HG03064 (cell line): Measurements from ENCODE around the gene CALHM1.

Source experiments
- ATAC-seq: cut with Tn5 transposase; IDR thresholded peaks from one replicate; pipeline ENCODE4 v1.9.1; 2021; ENCODE audit warnings: low read depth; ENCODE audit not compliant: unreplicated experiment

The CALHM1 gene

DNA sequence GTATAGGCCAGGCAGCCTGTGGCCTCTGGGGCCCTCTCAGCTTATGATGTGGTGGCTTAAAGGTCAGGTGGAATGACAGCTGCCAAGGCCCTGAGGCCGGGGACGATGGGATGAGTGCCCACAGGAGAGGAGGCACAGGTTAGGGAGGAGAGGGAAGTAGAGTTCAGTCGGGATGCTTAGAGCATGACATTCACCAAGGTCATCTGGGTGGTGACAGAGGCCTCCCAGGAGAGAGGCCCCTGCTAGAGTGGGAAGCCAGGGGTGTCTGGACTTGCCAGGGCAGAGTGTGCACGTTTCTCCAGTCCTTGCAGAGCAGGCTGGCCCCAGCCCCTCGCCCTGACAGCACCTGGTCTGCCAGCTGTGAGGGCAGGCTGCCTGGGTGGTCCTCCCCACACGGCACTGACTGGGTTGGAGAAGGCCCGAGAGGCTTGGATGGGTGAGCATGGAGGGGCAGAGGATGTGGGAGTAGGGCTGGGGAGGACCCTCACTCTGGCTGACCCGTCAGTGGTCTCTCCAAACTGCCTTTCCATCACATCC lies 1.5 kb downstream of the CALHM1 start:
- ATAC-seq: no peak

GRCh38 chr10:103456074-103456660 lies 2.5 kb downstream of the CALHM1 start:
- ATAC-seq: no peak

DNA sequence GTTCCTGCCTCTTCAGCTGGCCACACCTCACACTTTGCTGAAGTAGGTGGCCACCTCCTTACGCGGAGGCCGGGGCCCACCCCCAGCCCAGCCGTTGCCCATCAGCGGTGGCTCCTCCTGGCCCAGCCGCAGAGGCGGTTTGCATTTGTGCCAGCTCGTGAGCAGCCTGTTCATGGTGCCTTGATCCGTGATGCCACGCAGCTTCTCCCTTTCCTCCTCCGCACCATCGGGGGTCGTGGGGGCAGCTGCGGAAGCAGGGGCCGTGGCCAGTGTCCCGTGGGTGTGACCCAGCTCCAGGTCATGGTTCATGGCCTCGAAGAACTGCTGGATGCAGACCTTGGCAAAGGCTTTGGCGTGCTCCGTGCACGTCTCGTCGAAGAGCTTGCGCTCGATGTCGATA lies 3.5 kb downstream of the CALHM1 start:
- ATAC-seq: no peak

GRCh38 chr10:103454026-103454425 lies 4.7 kb downstream of the CALHM1 start:
- ATAC-seq: no peak

DNA sequence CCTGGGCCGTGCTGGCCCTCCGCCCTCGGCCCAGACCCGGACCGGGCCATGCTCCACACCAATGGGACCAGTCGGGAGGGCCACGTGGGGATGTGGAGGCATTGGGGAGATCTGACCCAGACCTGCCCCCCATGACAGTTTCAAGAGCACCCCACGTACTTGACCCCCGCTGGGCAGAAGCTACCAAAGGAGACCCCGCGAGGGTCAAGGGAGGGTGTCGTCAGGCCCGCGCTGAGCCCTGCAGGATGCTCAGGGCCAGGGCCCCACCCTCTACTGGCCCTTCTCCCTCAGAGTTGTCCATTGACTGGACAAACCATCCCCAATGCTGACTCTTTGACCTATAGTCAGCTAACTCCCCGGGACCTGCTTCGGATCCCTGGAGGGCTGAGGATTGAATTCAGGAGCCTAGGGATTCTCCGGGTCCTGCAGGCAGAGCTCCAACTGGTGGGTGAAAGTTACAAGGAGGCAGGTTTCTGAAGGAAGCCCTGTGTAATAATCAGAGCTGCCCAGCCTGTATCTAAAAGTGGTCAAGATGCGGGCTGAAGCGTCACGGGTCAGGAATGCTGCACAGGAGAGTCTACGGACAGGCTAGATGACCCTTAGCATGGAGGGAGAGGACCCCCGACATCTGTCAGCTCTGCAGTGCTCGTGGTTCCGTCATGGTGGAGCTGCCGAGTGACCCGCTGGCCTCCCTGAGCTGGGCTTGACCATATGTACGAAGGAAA lies 6.0 kb downstream of the CALHM1 start:
- no peak for ATAC-seq

DNA sequence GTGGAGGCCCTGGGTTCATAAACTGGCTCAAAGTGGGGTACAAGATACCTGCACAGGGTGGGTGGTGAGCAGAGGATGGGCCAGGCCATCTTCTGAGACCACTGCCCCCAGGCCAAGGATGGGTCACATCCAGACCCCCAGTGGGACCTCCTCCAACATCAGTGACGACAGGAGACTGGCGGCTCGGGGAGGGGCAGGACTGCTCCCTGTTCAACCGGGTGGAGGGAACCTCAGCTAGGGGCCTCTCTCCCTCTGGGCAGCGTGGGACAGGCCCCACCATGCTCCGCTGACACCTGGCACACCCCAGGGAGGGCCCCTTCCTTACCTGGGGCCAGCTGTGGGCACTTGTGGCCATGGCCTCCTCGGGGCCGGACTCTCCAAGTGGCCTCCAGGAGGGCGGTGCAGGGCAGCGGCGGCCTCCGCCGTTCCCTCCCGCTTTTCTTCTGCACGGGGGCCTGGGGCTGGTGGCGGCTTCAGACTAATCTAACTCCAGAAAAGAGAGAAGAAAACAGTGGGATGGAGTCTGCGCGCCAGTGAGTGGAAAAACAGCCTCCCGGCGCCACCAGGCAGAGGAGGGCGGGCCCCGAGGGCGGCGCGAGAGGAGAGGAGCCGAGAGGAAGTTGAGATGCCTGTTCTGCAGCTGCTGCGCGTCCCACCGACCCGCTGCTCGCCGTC lies 6.7 kb downstream of the CALHM1 start, which contains the start of gene CALHM2:
Gene CALHM2 (minus strand): TSS at position 540 of the 675 bp plus-strand sequence. CDS start 2,429 bp downstream, outside the sequence.
- ATAC-seq: peak; percentile 62

- ATAC-seq: no peak
These were observed 7.4 kb downstream of the CALHM1 start for GRCh38 chr10:103451091-103451813.

GRCh38 chr10:103450201-103450695 lies 8.5 kb downstream of the CALHM1 start:
- ATAC-seq: no peak

GRCh38 chr10:103449208-103450144 lies 9.2 kb downstream of the CALHM1 start:
- no peak for ATAC-seq

- no peak for ATAC-seq
These were observed 10.0 kb downstream of the CALHM1 start for GRCh38 chr10:103448746-103449145.

DNA sequence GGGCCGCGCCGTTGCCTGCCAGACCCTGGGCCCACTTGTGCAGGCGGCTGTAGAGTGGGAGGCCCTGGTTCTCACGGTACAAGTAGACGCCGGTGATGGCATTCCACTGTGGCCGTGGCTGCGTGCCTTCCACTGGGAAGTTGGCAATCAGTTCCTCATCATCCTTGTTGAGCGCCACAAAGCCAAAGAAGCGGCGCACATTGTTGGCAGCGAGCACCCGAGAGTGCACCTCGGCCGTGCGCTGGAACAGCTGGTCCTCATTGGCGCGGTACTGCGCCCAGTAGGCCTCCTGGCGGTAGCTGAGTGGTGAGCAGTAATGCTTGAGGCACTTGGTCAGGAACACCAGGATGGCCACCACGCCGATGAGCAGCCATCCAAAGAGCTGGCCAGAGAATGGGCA lies 11.5 kb downstream of the CALHM1 start:
- ATAC-seq: no peak

DNA sequence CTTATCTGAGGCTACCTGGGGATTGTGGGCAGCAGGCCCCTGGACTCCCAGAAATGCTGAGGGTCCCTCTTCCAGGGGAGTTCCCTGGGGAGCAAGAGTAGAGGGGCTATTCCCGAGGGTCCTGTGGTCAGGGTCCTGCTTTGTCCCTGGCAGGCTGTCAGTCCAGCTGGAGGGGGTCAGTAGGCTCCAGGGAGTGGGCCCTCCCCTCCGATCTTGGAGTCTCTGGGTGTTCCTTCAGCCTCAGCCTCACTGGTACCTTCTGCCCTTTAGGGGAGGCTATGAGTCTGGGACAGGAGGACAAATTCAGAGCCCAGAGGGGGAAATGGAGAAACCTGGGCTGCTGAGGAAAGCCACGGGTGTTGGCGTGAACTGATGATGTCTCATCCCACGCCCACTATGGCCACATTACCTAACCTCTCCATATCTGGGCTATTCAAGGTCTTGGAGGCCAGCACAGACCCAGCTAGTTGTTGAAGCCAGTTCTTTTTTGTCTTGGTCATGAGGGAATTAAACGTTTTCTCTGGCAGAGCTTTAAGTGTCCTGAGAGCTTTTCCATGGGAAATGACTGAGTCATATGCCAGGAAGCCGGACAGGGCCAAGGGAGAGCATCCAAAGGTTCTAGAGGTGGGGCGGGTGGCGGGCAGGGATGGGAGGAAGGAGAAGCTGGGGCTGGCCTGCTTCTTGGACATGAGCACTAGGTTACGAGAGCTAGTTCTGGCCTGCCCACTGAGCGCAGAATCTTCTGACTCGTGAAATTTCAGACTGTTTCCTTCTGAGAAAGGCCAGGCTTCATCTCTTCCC lies 12.7 kb downstream of the CALHM1 start:
- ATAC-seq: no peak

DNA sequence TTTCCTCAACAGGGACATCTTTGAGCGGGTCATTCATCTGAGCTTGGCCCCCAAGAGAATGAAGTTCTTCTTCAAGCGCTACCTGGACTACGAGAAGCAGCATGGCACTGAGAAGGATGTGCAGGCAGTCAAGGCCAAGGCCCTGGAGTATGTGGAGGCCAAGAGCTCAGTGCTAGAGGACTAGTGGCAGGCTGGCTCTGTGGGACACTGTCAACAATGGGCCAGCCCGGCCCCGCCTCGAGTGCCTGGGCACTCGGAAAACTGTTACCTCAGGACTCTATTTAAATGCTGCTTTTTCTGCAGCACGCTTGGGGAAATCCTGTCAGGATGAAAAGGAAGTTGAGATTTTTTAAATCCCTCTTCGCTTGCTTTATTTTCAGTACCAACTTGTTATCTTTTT lies 13.3 kb downstream of the CALHM1 start:
- ATAC-seq: no peak

DNA sequence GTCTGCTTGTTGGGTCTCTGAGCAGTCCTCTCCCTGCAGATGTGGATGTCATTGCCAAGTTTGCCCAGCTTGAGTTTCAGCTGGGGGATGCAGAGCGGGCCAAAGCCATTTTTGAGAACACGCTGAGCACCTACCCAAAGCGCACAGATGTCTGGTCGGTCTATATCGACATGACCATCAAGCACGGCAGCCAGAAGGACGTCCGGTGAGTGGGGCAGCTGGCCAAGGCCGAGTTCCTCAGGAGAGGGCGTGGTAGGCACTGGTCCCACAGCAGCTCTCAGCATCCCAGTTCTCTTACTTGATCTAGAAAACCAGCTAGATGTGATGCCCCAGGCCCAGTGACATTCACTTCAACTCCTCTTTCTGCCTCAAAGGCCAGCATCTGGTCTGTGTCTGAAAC lies 14.2 kb downstream of the CALHM1 start:
- ATAC-seq: no peak

GRCh38 chr10:103443475-103444185 lies 15.1 kb downstream of the CALHM1 start:
- no peak for ATAC-seq

- no peak for ATAC-seq
These were observed 16.7 kb downstream of the CALHM1 start for GRCh38 chr10:103442031-103442461.

DNA sequence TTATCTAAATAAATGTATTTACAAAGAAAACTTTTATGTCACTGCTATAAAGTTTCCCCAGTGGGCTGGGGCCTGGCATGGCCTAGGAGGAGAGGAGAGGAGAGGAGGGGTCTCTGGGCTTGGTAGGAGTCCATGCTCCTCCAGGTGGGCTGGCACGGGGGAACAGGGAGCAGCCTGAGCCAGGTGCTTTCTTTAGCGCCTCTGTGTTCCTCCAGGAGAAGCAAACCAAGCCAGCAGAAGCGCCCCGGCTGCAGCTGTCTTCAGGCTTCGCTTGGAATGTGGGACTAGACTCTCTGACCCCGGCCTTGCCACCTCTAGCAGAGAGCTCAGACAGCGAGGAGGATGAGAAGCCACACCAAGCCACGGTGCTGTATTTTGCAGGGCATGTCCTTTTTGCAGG lies 17.1 kb downstream of the CALHM1 start:
- no peak for ATAC-seq

- ATAC-seq: no peak
These were observed 17.5 kb downstream of the CALHM1 start for GRCh38 chr10:103441206-103441605.
